SK-N-SH treated with all-trans-retinoic acid at 6 μM for 48 hours (cell line): ENCODE data around the gene COQ6.

ENCODE experiments used
- ARNTL ChIP-seq: fragments of 450-650 bp; formaldehyde crosslinking; IDR thresholded peaks from 2 replicates; pipeline ENCODE4 v1.5.0; 2020; ENCODE audit warnings: low read depth, mild to moderate bottlenecking, moderate library complexity, borderline replicate concordance
- TCF4 ChIP-seq: fragments of 250-450 bp; sonication (Bioruptor Pico); IDR thresholded peaks from 2 replicates; pipeline ENCODE4 v1.8.0; 2021; ENCODE audit warnings: mild to moderate bottlenecking, moderate library complexity, borderline replicate concordance
- ZFP30 ChIP-seq: fragments of 450-650 bp; formaldehyde crosslinking; IDR thresholded peaks from 2 replicates; pipeline ENCODE4 v1.5.0; 2022; ENCODE audit warnings: mild to moderate bottlenecking, moderate library complexity
- ZNF8 ChIP-seq: fragments of 450-650 bp; formaldehyde crosslinking; IDR thresholded peaks from 2 replicates; pipeline ENCODE4 v1.5.0; 2020; ENCODE audit warnings: mild to moderate bottlenecking, moderate library complexity
- TF ChIP-seq, protein P1 (sequence below): fragments of 250-450 bp; sonication (Bioruptor Pico); IDR thresholded peaks from 2 replicates; pipeline ENCODE4 v1.8.0; 2020; ENCODE audit warnings: mild to moderate bottlenecking, moderate library complexity, borderline replicate concordance

DNA sequence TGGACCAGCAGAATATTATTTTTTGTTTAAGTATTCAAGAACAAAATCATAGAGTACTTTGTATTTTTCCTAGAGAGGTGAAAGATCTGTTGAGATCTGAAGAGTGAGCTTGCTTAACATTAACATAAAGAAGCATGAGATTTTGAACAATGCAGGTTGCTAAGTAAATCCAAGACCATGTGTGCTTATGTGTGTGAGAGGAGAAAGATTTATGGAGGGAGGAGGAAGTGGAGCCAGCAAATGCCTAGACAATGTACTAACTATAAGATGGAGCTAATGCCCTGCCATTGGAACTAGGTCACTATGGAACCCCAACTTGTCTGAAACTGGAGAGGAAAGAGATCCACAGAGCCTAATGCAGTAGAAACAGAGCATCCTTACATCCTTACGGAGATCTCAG lies 13.6 kb upstream of the COQ6 start:
- TF ChIP-seq, protein P1, sequence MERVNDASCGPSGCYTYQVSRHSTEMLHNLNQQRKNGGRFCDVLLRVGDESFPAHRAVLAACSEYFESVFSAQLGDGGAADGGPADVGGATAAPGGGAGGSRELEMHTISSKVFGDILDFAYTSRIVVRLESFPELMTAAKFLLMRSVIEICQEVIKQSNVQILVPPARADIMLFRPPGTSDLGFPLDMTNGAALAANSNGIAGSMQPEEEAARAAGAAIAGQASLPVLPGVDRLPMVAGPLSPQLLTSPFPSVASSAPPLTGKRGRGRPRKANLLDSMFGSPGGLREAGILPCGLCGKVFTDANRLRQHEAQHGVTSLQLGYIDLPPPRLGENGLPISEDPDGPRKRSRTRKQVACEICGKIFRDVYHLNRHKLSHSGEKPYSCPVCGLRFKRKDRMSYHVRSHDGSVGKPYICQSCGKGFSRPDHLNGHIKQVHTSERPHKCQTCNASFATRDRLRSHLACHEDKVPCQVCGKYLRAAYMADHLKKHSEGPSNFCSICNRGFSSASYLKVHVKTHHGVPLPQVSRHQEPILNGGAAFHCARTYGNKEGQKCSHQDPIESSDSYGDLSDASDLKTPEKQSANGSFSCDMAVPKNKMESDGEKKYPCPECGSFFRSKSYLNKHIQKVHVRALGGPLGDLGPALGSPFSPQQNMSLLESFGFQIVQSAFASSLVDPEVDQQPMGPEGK (CRISPR knock-in tag), result no peak
- TF ChIP-seq ARNTL (CRISPR knock-in tag), result no peak
- TF ChIP-seq TCF4 (CRISPR knock-in tag), result no peak
- no peak for TF ChIP-seq ZNF8 (CRISPR knock-in tag)
- no peak for TF ChIP-seq ZFP30 (CRISPR knock-in tag)
